A549 (cell line): ENCODE results near the gene ATXN2L. TPM values are rescaled to one million over a fixed set of nuclear protein-coding genes. Genes with fewer than 3 reads are reported as not detected.
A peak's percentile ranks its signal among the peaks of the same experiment; 100 is the strongest.

Source experiments
- ATAC-seq, 2 experiments: fragments of 200-7000 bp in 1 of 2; fragments of >200 bp in 1 of 2; cut with Nextera tagmentation in 1 of 2; cut with Tn5 transposase in 1 of 2; 3 replicates each; pipeline versions ENCODE4 v1.8.0 to v1.9.1; 2018 to 2020; ENCODE audit warnings: mild to moderate bottlenecking in 1 of 2, moderate library complexity in 1 of 2
- CTCF ChIA-PET: fragments of 300-600 bp; sonication (Branson Sonifier 250); formaldehyde crosslinking; extraction: SDS; loops from one replicate; lab custom pipeline; 2021; ENCODE audit warnings: antibody characterized with exemption, inconsistent platforms; lab: Yijun Ruan, JAX
- POLR2A ChIA-PET: fragments of 350-600 bp; formaldehyde crosslinking; extraction: SDS; loops from one replicate; lab custom pipeline; 2021; ENCODE audit warnings: antibody characterized with exemption, inconsistent platforms; lab: Yijun Ruan, JAX
- DNase-seq, 2 experiments: peaks; one replicate each; pipeline versions ENCODE4 v3.0.0 to v3.0.0-alpha.2; 2011 to 2016; ENCODE audit warnings: low read depth in 1 of 2, low spot score in 1 of 2
- FAIRE-seq: peaks from 2 replicates; lab custom pipeline; 2011; peaks lifted over from hg19 to GRCh38; lab: Jason Lieb, UNC
- H3K27ac ChIP-seq, 2 experiments: fragments of >200 bp; sonication (Bioruptor Twin); formaldehyde crosslinking; 3 replicates each; pipeline ENCODE4 v1.5.1; 2016 to 2017
- H3K4me1 ChIP-seq: fragments of >200 bp; sonication (Bioruptor Twin); formaldehyde crosslinking; 3 replicates; pipeline ENCODE4 v1.6.1; 2016
- H3K4me2 ChIP-seq: fragments of >200 bp; sonication (Bioruptor Twin); formaldehyde crosslinking; 3 replicates; pipeline ENCODE4 v1.6.1; 2016
- H3K4me3 ChIP-seq: fragments of >200 bp; sonication (Bioruptor Twin); formaldehyde crosslinking; 3 replicates; pipeline ENCODE4 v1.5.1; 2016
- H3K9me3 ChIP-seq: fragments of >200 bp; sonication (Bioruptor Twin); formaldehyde crosslinking; 3 replicates; pipeline ENCODE4 v1.6.1; 2016
- CBX2 ChIP-seq: fragments of 200-600 bp; sonication (generic); IDR thresholded peaks from 2 replicates; pipeline ENCODE4 v1.6.1; 2016; ENCODE audit warnings: low read depth, mild to moderate bottlenecking, borderline replicate concordance
- CBX8 ChIP-seq: fragments of 200-600 bp; sonication (generic); IDR thresholded peaks from 2 replicates; pipeline ENCODE4 v1.6.1; 2016
- EHMT2 ChIP-seq: fragments of 200-600 bp; sonication (generic); IDR thresholded peaks from 2 replicates; pipeline ENCODE4 v1.6.1; 2016; ENCODE audit warnings: antibody characterized with exemption, low read depth, mild to moderate bottlenecking, moderate library complexity
- EP300 ChIP-seq, 2 experiments: fragments of >200 bp; sonication (Bioruptor Twin); formaldehyde crosslinking; IDR thresholded peaks; 2 replicates in 1 of 2; 3 replicates in 1 of 2; pipeline ENCODE4 v1.6.1; 2016 to 2017
- FOSB ChIP-seq: fragments of 250-450 bp; sonication (Bioruptor Pico); IDR thresholded peaks from 2 replicates; pipeline ENCODE4 v1.5.0; 2020; ENCODE audit warnings: mild to moderate bottlenecking, moderate library complexity
- FOSL2 ChIP-seq, 2 experiments: fragments of 450-650 bp in 1 of 2; fragments of >200 bp in 1 of 2; sonication (Bioruptor Twin) in 1 of 2; formaldehyde crosslinking; IDR thresholded peaks; 2 replicates each; pipeline versions ENCODE4 v1.5.0 to v1.6.1; 2016 to 2020; ENCODE audit warnings: mild to moderate bottlenecking in 1 of 2, moderate library complexity in 1 of 2
- HDAC2 ChIP-seq: fragments of 200-600 bp; sonication (generic); IDR thresholded peaks from 2 replicates; pipeline ENCODE4 v1.6.1; 2016
- HOXA7 ChIP-seq: fragments of 250-450 bp; sonication (Bioruptor Pico); IDR thresholded peaks from 2 replicates; pipeline ENCODE4 v1.5.0; 2020; ENCODE audit warnings: mild to moderate bottlenecking, moderate library complexity
- HOXB13 ChIP-seq: fragments of 250-450 bp; sonication (Bioruptor Pico); IDR thresholded peaks from 2 replicates; pipeline ENCODE4 v1.5.0; 2020; ENCODE audit warnings: low read depth, mild to moderate bottlenecking, moderate library complexity
- JUN ChIP-seq, 2 experiments: fragments of >200 bp; sonication (Bioruptor Twin); formaldehyde crosslinking; IDR thresholded peaks; 2 replicates in 1 of 2; 3 replicates in 1 of 2; pipeline ENCODE4 v1.6.1; 2016 to 2017
- MAX ChIP-seq: IDR thresholded peaks from 2 replicates; pipeline ENCODE4 v1.6.1; 2012
- MAZ ChIP-seq: fragments of 150-350 bp; IDR thresholded peaks from 2 replicates; pipeline ENCODE4 v1.6.1; 2014; ENCODE audit warnings: antibody characterized with exemption, low read depth, low read length, borderline replicate concordance
- POLR2AphosphoS2 ChIP-seq: conservative IDR thresholded peaks from 2 replicates; pipeline ENCODE4 v1.6.1; 2012; ENCODE audit warnings: low read length, improper control_type of control experiment, inconsistent platforms
- RNF2 ChIP-seq: fragments of 200-600 bp; sonication (generic); IDR thresholded peaks from 2 replicates; pipeline ENCODE4 v1.6.1; 2016; ENCODE audit warnings: low read depth, mild to moderate bottlenecking, antibody characterized with exemption, moderate library complexity, borderline replicate concordance
- SMC3 ChIP-seq: fragments of >200 bp; sonication (Bioruptor Twin); formaldehyde crosslinking; IDR thresholded peaks from 3 replicates; pipeline ENCODE4 v1.6.1; 2018; ENCODE audit warnings: inconsistent platforms
- USF2 ChIP-seq: fragments of 450-650 bp; IDR thresholded peaks from 2 replicates; pipeline ENCODE4 v1.6.1; 2014; ENCODE audit warnings: antibody characterized with exemption
- ZSCAN20 ChIP-seq: fragments of 250-450 bp; sonication (Bioruptor Pico); IDR thresholded peaks from 2 replicates; pipeline ENCODE4 v1.8.0; 2022; ENCODE audit warnings: mild to moderate bottlenecking, moderate library complexity
- WGBS: methylation state at CpG from one replicate; pipeline ENCODE4 v1.1.6; 2017; ENCODE audit errors: missing lambda C conversion rate; 5-methylcytosine and 5-hydroxymethylcytosine counted together
- polyA plus RNA-seq, 4 experiments: library from polyadenylated mRNA; depleted of rRNA in 3 of 4; stranded (reverse); fragments of >200 nt; fragmentation: RNase III in 1 of 4; extraction: RNeasy Plus Mini Kit Qiagen cat#74134 plus additional on column Dnase treatment in 1 of 4; gene quantifications; 2 replicates in 3 of 4; 3 replicates in 1 of 4; pipeline ENCODE4 v1.2.3, GENCODE V29; 2011 to 2017
- TF ChIP-seq, protein P1 (sequence below): IDR thresholded peaks from 2 replicates; pipeline ENCODE4 v1.6.1; 2012; ENCODE audit warnings: low read depth, borderline replicate concordance
- TF ChIP-seq, protein P2 (sequence below): fragments of 200-600 bp; sonication (generic); IDR thresholded peaks from 2 replicates; pipeline ENCODE4 v1.6.1; 2016; ENCODE audit warnings: antibody characterized with exemption, mild to moderate bottlenecking, moderate library complexity
- TF ChIP-seq, protein P3 (sequence below): fragments of >200 bp; sonication (Bioruptor Twin); formaldehyde crosslinking; IDR thresholded peaks from 2 replicates; pipeline ENCODE4 v1.6.1; 2016
- TF ChIP-seq, protein P4 (sequence below): IDR thresholded peaks from 2 replicates; pipeline ENCODE4 v1.6.1; 2012

Gene ATXN2L
- polyA plus RNA-seq, 2 of the 4 experiments (the other 2 are of a cell fraction): 28.4 to 135 TPM

GRCh38 chr16:28879841-28880588 is 57.2 kb downstream of the ATXN2L start (continued):
- TF ChIP-seq, protein P1, sequence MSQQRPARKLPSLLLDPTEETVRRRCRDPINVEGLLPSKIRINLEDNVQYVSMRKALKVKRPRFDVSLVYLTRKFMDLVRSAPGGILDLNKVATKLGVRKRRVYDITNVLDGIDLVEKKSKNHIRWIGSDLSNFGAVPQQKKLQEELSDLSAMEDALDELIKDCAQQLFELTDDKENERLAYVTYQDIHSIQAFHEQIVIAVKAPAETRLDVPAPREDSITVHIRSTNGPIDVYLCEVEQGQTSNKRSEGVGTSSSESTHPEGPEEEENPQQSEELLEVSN: peak; percentile 99
- TF ChIP-seq JUN (IDR thresholded peaks at IDR 0.05): peak; percentile 7 to 64; a peak in 1 of 5 replicates

DNA sequence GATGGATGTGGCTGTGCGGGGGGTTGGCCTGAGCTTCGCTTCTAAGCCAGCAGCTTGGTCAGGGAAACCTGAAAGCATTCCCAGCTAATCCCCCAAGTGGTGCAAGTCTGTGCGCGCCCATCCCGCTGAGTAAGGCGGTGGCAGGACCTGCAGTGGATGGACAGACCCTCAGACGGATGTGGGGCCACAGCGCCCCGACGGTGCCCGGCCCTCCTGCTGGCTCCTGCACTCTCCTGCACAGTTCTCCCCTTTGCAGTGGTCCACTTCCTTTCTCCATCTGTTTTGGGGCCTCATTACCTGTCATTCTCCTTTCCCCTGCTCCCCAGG is 57.8 kb downstream of the ATXN2L start:
- FAIRE-seq (no peak), ATAC-seq (no peak), DNase-seq (no peak)
- POLR2A ChIA-PET: no interaction called here
- Histone ChIP-seq H3K4me3 (no peak overlapping the region), H3K4me2 (no peak overlapping the region; the same call in 2 of the 3 replicates), H3K4me1 (peaks cover 21% of the 10 kb centered on the region; the same call in 2 of the 3 replicates), H3K27ac (no peak overlapping the region), H3K9me3 (no peaks in the 10 kb centered on the region)
- CTCF ChIA-PET: interaction anchor here (1.2 to 17.8 kb wide), 2 partner anchors 65 to 97 kb away, joined by 3 to 190 read pairs; partner anchors contain the start of gene NFATC2IP
- WGBS: 99% methylated on average over 11 of the region's 11 CpGs
- TF ChIP-seq HDAC2: no peak
- TF ChIP-seq, protein P2, sequence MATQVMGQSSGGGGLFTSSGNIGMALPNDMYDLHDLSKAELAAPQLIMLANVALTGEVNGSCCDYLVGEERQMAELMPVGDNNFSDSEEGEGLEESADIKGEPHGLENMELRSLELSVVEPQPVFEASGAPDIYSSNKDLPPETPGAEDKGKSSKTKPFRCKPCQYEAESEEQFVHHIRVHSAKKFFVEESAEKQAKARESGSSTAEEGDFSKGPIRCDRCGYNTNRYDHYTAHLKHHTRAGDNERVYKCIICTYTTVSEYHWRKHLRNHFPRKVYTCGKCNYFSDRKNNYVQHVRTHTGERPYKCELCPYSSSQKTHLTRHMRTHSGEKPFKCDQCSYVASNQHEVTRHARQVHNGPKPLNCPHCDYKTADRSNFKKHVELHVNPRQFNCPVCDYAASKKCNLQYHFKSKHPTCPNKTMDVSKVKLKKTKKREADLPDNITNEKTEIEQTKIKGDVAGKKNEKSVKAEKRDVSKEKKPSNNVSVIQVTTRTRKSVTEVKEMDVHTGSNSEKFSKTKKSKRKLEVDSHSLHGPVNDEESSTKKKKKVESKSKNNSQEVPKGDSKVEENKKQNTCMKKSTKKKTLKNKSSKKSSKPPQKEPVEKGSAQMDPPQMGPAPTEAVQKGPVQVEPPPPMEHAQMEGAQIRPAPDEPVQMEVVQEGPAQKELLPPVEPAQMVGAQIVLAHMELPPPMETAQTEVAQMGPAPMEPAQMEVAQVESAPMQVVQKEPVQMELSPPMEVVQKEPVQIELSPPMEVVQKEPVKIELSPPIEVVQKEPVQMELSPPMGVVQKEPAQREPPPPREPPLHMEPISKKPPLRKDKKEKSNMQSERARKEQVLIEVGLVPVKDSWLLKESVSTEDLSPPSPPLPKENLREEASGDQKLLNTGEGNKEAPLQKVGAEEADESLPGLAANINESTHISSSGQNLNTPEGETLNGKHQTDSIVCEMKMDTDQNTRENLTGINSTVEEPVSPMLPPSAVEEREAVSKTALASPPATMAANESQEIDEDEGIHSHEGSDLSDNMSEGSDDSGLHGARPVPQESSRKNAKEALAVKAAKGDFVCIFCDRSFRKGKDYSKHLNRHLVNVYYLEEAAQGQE: no peak
- no peak for TF ChIP-seq FOSL2 (IDR thresholded peaks at IDR 0.05)
- TF ChIP-seq FOSL2 (CRISPR knock-in tag; IDR thresholded peaks at IDR 0.05): no peak
- TF ChIP-seq HOXA7: no peak
- no peak for TF ChIP-seq USF2
- TF ChIP-seq CBX8: no peak
- TF ChIP-seq EHMT2: no peak
- no peak for TF ChIP-seq EP300 (IDR thresholded peaks at IDR 0.05)
- no peak for TF ChIP-seq SMC3
- no peak for TF ChIP-seq FOSB (CRISPR knock-in tag)
- TF ChIP-seq MAZ: no peak
- TF ChIP-seq, protein P3, sequence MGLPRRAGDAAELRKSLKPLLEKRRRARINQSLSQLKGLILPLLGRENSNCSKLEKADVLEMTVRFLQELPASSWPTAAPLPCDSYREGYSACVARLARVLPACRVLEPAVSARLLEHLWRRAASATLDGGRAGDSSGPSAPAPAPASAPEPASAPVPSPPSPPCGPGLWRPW: no peak
- no peak for TF ChIP-seq POLR2AphosphoS2
- no peak for TF ChIP-seq HOXB13 (CRISPR knock-in tag)
- no peak for TF ChIP-seq CBX2
- TF ChIP-seq, protein P4, sequence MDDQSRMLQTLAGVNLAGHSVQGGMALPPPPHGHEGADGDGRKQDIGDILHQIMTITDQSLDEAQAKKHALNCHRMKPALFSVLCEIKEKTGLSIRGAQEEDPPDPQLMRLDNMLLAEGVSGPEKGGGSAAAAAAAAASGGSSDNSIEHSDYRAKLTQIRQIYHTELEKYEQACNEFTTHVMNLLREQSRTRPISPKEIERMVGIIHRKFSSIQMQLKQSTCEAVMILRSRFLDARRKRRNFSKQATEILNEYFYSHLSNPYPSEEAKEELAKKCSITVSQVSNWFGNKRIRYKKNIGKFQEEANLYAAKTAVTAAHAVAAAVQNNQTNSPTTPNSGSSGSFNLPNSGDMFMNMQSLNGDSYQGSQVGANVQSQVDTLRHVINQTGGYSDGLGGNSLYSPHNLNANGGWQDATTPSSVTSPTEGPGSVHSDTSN: no peak
- no peak for TF ChIP-seq RNF2
- TF ChIP-seq ZSCAN20 (CRISPR knock-in tag): no peak
- no peak for TF ChIP-seq MAX
